Activated T-helper 9 cell treated with anti-CD3 and anti-CD28 coated beads, Interleukin-2, amount 50 U/mL, for 16 hours (primary cell): ENCODE measurements around the gene NUP133.
"Not testable (repeated sequence)": the region's sequence is repeated elsewhere in the genome, so short reads cannot be mapped to it uniquely, and the experiment has no call there.

Experiments
- DNase-seq: peaks from one replicate; pipeline ENCODE4 v3.0.0-alpha.2; 2020; ENCODE audit warnings: low read depth

The NUP133 gene

DNA sequence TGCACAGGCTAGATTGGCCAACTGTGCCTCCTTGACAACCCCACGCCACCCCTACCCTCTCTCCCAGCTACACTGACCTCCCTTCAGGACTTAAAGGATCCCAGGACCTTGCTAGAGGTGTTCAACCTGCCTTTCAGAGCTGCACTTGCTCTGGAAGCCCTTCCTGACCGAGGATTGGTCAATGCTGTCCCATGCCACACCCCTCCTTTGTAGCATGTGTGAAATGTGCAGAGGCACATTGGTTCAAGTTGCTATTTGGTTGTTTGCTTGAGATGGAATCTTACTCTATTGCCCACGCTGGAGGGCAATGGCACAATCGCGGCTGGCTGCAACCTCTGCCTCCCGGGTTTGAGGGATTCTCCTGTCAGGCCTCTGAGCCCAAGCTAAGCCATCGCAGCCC, 96.1 kb downstream of the NUP133 start:
- no peak for DNase-seq

GRCh38 chr1:229411434-229412055, 96.6 kb downstream of the NUP133 start:
- DNase-seq, result no peak

DNA sequence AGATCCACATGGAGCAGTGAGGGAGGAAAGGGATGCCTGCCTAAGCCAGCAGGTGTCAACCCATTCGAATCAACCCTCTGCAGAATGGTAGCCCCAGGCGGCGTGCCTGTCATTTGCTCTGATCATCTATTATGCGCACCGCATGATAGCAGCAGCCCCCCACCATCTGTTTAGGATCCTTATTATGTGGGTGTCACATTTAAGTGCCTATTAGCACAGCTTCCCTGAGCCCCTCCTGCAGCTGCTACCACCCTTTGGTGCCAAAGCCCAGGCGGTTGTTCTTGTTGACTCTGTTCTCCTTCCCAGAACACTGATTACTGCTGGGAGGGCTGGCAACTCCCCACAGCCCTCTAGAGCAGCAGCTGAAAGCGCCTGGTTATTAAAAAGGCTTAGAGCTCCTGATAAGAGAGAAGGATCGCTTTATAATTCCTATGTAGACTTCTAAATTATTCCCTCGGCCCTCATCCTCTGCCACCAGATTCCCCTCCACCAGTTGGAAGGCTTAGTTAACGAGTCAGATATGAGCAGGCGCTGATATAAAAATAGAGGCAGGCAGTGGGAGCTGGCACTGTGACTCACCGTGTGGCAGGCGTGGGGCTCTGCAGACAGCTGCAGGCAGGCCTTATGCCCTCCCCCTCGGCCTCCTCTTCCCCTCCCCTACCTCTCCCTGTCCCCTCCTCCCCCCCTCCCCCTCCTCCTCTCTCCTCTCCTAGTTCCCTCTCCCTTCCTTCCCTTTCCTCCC, 97.3 kb downstream of the NUP133 start:
- no peak for DNase-seq

- no peak for DNase-seq
Observed at GRCh38 chr1:229410370-229410691, 97.8 kb downstream of the NUP133 start.

DNA sequence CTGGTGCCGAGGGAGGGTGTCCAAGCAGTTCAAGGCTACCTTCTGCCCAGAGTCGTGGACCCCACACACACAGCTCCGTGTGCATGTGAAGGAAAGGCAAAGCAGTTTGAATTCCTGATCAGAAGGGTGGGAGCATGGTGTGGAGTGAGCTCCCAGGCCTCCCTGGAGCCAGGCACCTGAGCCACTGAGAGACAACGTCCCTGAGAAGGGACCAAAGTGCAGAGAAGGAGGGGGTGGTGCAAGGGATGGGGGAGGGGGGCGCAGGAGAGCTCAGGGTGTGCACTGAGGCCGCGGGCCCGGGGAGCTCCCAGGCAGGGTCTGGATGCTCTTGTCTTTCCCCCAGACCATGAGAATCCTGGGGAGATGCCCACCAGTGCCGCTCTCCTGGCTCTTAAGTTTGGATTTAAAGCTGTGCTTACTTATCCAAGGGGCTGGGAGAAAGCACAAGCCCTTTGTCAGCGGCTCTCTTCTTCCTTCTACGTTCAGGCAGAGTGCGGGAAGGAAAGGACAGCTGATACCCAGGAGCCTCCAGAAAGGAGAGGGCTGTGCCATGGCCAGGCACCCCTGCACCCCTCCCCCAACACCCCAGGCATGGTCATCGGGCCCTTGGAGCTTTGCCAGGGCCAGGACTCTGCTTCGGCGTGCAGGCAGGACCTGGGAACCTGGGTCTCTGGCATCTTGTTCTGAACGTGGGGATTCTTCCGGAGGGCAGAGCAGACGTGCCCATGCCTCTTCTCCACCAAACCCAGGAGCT, 98.3 kb downstream of the NUP133 start:
- DNase-seq, result no peak

- DNase-seq, result no peak
Observed at GRCh38 chr1:229408458-229409037, 99.6 kb downstream of the NUP133 start.

DNA sequence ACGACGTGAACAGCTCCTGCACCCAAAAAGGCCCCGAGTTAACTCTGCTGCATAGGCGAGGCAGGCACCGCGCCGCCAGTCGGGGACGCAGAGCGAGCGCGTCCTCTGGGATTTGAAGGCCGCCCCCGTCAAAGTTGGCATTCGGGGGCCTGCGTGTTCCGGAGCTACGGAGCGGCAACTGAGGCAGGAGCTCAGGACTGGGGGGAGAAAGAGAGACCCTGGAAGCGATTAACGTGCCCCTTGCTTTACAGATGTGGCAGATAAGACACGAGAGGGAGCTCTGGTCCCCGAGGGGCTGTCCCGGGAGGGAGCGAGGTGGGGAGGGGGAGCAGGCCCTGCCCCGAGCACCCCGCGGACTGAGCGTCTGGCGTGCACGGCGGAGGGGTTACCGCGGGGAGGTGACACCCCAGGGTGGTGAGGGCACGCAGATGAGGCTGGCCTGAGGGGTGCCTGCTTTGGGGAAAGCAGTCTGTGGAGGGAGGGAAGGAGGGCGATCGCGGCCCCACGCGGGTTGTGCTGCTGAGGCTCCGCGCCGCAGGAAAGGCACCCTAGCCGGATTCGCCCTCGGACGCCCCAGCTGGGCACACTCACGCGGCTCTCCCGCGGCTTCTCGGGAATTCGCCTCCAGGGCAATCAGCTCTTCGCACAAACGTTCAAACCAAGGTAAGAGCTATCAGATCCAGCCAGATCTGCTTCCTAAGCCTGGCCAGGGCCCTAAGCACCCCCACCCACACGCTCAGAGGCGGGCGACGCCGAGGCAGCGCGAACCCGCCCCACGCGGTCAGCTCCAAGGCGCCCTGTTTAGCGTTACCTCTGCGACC, 100.7 kb downstream of the NUP133 start:
- no peak for DNase-seq

GRCh38 chr1:229406798-229407197, 101.3 kb downstream of the NUP133 start:
- DNase-seq, result no peak

DNA sequence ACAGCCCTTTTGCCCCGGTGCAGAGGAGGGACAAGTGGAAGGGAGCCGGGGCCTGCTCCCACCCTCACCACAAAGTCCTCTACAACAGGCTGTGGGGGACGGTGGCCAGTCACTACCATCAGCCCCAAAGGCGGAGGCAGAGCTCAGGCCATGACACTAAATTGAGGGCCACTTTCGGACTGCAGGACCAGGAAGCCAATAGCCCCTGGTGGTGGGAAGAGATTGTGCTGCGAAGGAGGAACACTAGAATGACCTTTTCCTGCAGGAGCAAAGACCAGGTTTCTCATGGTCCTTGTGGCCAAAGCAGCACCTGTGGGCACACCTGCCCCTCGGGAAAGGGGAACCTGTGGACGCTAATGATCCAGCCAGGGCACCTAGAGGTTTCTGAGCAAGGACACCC, 104.6 kb downstream of the NUP133 start:
- no peak for DNase-seq

DNA sequence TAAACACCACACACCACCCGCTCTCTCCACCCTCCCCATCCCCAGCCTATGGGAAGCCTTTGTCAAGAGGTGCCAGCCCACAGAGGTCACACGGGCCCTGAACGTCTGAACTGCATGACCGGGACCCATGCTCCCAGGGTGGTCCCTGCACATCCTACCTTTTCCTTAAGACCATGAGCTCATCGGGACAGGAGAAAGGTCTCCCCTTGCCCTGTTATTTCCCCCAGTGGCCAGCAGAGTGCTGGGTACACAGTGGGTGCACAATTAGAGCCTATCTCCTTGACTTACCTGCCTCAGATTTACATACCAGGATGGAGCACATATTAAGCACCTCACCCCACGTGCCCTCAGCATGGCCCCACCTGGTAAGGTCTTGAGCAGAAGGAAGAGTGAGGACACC, 105.1 kb downstream of the NUP133 start:
- no peak for DNase-seq

GRCh38 chr1:229402329-229402728, 105.8 kb downstream of the NUP133 start:
- not testable (repeated sequence) for DNase-seq

GRCh38 chr1:229397762-229398161, 110.4 kb downstream of the NUP133 start:
- no peak for DNase-seq

GRCh38 chr1:229396585-229397206, 111.4 kb downstream of the NUP133 start:
- DNase-seq, result no peak

DNA sequence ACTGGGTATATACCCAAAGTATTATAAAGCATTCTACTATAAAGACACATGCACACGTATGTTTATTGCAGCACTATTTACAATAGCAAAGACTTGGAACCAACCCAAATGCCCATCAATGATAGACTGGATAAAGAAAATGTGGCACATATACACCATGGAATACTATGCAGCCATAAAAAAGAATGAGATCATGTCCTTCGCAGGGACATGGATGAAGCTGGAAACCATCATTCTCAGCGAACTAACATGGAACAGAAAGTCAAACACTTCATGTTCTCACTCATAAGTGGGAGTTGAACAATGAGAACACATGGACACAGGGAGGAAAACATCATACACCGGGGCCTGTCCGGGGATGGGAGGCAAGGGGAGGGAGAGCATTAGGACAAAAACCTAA, 113.6 kb downstream of the NUP133 start:
- DNase-seq, result not testable (repeated sequence)

- DNase-seq, result no peak
Observed at GRCh38 chr1:229392936-229393335, 115.2 kb downstream of the NUP133 start.
